ENCODE data around the gene EIF1.
"Not testable (repeated sequence)": the region's sequence is repeated elsewhere in the genome, so short reads cannot be mapped to it uniquely, and the experiment has no call there.

EIF1 gene

GRCh38 chr17:41682631-41683030 lies 6.1 kb upstream of the EIF1 start:
- no peak overlapping the region for H3K4me3 ChIP-seq (ENCODE audit: low read length)
- TF ChIP-seq CTCF (conservative IDR thresholded peaks at IDR 0.05; ENCODE audit: low read depth, low read length), result no peak
- no peak for DNase-seq (ENCODE audit: low read depth)

- no peak overlapping the region for H3K4me3 ChIP-seq (ENCODE audit: low read length)
- no peak for TF ChIP-seq CTCF (conservative IDR thresholded peaks at IDR 0.05; ENCODE audit: low read depth, low read length)
- DNase-seq (ENCODE audit: low read depth), result peak; percentile 48
These were observed 5.2 kb upstream of the EIF1 start for GRCh38 chr17:41683441-41684007.

- TF ChIP-seq CTCF (conservative IDR thresholded peaks at IDR 0.05; ENCODE audit: low read depth, low read length), result no peak
- no peak overlapping the region for H3K4me3 ChIP-seq (ENCODE audit: low read length)
- DNase-seq (ENCODE audit: low read depth), result no peak
These were observed 4.7 kb upstream of the EIF1 start for GRCh38 chr17:41684035-41684434.

GRCh38 chr17:41685753-41686152 lies 2.9 kb upstream of the EIF1 start:
- H3K4me3 ChIP-seq (ENCODE audit: low read length); DNase-seq (ENCODE audit: low read depth): not testable (repeated sequence)

- DNase-seq (ENCODE audit: low read depth), result no peak
- no peak overlapping the region for H3K4me3 ChIP-seq (ENCODE audit: low read length)
- no peak for TF ChIP-seq CTCF (conservative IDR thresholded peaks at IDR 0.05; ENCODE audit: low read depth, low read length)
These were observed 2.4 kb upstream of the EIF1 start for GRCh38 chr17:41686281-41686680.

GRCh38 chr17:41687828-41688640 lies 651 bp upstream of the EIF1 start:
- H3K4me3 ChIP-seq (ENCODE audit: low read length), result peak overlapping the region; percentile 80
- TF ChIP-seq CTCF (conservative IDR thresholded peaks at IDR 0.05; ENCODE audit: low read depth, low read length), result peak; percentile 42
- no peak for DNase-seq (ENCODE audit: low read depth)

- H3K4me3 ChIP-seq (ENCODE audit: low read length), result peak overlapping the region; percentile 80
- no peak for DNase-seq (ENCODE audit: low read depth)
- peak; percentile 72 for TF ChIP-seq CTCF (conservative IDR thresholded peaks at IDR 0.05; ENCODE audit: low read depth, low read length)
These were observed 1.0 kb downstream of the EIF1 start for GRCh38 chr17:41689497-41690299.
